NCI-H526 treated with DMSO at 0.1 percent for 48 hours (cell line): Measurements from ENCODE around the gene TNS1.

Experiments
- DNase-seq: peaks from one replicate; lab custom pipeline; 2025; lab: John Stamatoyannopoulos, UW

The TNS1 gene

GRCh38 chr2:217943446-217944321 lies 59.1 kb downstream of the TNS1 start:
- peak; percentile 38 for DNase-seq

GRCh38 chr2:217942731-217943335 lies 60.0 kb downstream of the TNS1 start:
- DNase-seq: no peak

DNA sequence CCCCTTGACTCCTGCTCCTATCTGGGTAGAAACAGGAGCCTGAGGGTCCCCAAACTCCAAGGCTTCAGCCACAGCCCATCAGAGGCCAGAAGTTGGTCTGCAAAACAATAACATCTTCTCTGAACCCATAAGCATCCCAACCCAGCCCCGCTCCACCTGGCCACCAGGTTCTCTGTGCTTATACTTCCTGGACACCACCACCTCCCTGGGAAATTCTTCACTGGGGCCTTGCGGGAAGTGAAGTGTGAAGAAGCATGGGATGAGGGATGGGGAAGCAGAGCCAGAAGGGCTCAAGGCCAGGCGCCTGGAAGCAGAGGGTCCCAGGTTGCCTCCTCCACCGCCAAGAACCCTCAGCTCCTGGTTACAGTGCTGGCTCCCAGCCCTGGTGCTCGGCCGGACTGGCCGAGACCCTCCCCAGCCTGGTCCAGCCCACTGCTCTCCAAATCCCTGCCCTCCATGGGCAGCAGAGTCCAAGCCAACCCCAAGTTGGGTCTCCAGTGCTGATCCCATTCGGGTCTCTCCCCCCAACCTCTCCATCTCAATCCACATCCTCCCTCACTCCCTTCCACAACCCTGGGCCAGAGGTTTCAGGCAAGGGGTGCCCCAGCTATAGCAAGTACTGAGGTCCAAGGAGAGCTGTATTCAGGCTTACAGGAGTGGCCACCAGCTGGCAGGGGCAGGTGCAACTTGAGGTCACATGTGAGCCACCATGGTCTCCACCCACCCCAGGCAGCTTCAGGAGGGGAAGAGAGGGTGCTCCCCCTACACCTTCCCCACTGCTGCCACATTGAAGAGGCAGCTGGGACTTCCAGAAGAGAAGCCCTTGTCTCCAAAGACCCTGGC lies 60.7 kb downstream of the TNS1 start:
- DNase-seq: no peak

GRCh38 chr2:217941339-217941738 lies 61.5 kb downstream of the TNS1 start:
- no peak for DNase-seq

DNA sequence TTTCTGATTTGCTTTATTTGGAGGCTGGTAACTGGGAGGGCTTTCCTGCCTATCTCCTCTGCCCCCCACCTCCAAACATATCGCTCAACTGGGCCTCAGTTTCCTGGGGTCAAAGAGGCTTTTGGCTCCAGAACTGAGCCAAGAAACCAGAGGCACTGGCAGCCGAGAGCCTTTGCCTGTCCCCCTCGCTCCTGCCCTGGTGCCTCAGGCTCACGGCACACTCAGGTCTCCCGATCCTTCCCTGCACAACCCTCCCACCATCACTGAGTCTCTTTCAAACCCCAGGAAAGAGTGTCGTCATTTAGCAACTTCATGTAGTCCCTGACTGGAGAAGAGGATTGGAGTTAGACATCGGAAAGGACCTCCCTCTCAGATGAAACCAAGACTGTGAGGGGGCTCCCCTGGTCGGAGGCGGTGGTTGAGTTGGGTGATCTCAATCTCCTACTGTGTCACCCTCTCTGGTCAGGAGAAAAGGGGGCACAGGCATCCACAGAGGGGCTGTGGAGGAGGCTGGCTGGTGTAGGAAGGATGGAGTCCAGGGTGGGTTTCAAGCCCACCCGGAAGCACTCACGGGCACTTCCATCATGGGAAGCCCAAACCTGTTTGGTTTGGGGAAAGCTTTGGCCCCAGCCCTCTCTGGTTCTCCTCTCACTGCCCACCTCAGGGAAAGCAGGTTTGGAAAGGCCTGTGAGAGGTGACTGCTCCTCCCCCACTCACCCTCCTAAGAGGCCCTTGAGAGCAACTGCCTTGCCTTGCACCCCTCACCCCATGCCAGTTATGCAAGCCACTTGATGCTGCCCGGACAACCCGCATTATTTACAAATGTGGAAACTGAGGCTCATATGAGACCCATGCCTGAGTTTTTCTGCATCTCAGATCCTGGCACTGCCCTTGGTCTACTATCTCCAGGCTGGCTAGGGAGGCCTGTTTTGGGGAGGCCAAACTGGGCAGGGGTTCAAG lies 62.3 kb downstream of the TNS1 start:
- DNase-seq: no peak

GRCh38 chr2:217939629-217940245 lies 63.1 kb downstream of the TNS1 start:
- DNase-seq: no peak

DNA sequence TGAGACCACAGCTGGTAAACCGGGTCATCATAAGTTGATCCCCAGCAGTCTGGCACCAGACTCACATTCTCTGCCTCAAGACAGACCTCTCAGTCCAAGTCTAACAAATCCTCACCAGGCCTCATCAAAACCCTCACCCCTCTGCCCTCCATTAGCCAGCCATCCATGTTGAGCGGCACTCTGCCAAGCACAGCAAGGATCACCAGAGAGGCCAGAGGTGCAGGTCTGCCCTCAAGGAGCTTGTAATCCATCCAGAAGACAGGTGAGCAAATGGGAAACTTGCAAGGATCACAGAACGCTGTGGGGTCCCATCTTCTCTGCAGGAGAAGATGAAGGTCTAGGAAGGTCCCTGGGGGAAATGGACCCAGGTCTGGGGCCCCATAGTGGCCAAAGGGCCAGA lies 63.6 kb downstream of the TNS1 start:
- no peak for DNase-seq

GRCh38 chr2:217938036-217938435 lies 64.8 kb downstream of the TNS1 start:
- DNase-seq: no peak

- no peak for DNase-seq
Measured at GRCh38 chr2:217937446-217937845, 65.3 kb downstream of the TNS1 start.

DNA sequence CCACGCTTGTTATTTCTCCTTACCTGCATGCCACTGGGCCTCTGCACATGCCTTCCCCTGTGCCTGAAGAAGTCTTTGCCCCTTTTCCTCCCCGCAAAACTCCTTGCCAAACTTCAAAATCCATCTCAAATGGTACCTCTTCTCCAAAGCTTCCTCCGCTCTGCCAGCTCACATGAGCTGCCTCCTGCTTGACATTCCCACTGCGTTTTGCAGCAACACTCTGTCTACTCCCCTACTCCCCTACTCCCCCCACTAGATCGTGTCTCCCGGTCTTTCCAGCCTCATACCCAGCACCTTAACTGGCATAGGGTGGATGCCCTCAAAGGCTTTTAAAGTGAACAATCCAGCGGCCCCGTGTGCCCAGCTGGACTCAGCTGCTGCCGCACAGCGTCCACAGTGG lies 65.8 kb downstream of the TNS1 start:
- no peak for DNase-seq

GRCh38 chr2:217935901-217936684 lies 66.7 kb downstream of the TNS1 start:
- DNase-seq: no peak

DNA sequence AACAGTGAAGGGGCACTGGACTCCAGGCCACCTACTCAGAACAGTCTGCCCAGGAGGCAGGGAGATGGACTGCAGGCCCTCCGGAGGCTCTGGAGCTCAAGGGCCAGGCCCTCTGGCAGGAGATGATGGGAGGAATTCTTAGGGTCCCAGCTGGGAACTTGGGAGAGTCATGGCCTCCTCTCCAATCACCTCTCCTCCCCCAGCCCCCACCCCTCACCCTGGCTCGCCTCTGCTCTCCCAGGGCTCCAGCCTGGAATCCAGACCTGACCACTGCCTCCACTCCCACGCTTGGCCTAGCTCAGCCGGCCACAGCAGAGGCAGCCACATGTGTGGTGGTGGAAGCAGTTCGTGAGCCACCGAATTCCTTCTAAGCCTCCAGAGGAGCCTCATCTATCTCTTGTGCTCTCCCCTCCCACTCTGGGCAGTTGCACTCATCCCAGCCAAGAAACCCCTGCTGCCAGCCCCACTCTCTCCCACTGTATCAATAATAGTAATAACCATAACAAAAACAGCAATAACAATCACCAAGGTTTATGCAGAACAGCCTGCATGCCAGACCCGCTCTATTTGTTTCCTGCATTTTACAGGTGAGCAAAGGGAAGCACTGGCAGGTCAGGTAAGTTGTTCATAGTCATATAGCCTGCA lies 67.4 kb downstream of the TNS1 start:
- no peak for DNase-seq

- DNase-seq: no peak
Measured at GRCh38 chr2:217934321-217935131, 68.3 kb downstream of the TNS1 start.

DNA sequence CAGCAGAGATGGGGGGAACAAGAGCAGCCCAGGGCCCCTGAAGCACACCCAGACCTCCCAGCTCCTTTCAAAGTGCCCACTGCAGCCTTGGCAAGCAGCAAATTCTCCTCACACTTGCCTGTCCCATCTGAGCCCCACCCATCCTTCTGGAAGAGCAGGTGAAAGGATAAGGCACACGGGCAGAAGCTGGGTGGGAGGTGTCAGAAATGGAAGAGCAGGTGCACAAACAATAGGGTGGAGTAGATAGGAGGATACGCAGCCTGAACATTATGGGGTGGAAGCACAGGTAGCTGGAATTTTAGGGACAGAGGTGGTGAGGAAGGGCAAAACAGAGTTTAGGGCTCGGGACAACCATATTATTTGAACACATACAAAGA lies 69.2 kb downstream of the TNS1 start:
- peak; percentile 5 for DNase-seq

DNA sequence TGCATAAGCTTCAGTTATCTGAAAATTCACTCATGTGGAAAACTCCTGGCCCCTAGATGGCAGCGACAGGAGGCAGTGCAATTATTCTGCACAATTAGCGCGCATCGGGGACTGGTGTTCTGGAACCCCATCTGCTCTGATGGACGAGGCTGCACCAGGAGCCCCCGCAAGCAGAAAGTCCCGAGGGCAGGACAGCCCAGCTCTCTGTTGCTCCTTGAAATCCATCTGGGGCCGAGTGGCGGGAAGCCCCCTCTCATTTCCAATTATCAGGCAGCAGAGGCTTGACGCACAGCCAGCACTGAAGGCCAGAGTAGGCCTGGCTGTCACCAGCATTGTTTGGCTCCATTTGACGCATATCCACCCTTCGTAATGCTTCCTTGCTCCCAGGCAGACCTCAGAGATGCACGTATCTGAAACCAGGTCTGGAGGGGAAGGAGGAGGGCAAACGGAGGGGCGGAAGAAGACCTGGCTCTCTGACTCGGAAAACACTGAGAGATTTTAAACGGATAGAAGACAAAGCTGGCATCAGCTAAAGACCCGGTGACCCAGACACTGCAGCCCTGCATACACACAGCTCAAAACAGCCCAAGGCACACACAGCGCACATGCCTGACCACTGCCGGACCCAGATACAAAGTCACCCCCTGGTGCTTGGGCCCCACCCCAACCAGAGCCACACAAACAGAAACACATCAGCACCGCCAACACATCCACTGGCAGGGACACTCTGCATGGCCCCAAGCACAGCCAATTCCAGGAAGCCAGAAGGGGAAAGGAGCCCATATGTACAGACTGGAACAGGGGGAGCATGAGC lies 69.8 kb downstream of the TNS1 start:
- DNase-seq: no peak

DNA sequence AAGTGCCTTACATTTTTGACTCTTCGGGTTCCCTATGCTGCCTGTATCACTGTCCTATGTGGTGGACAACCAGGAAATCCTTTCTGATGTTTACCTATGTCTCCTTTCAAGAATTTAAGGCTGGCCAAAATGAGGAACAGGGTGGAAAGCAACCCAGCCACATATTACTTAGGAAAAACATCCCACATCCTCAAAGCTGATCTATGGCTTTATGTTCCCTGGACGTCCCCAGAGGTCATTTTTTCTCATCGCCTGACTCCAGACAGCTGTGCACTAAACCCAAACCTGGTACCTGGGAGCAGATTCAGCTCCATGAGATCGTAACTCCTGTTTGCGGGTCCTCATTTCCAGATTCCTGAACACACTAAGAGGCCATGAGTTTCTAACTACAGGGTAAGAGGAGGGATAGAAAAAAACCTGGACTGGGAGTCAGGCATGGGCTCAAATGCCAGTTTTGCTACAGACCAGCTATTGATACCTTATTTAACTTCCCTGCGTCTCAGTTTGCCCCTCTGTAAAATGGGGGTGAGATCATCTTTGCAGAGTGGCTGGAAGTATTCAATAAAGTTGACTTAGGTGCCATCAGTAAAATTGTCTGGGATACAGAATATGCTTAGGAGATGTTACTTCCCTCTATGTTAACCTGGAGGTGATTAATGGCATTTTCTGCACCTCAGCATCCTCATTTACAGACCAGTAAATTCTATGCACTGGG lies 70.8 kb downstream of the TNS1 start:
- DNase-seq: no peak
